Measurements from ENCODE around the gene COL6A1.

COL6A1 gene

GRCh38 chr21:46023555-46023954 is 42.0 kb downstream of the COL6A1 start:
- peaks cover 2% of the 10 kb centered on the region for H3K4me1 ChIP-seq (ENCODE audit: control insufficient read depth, insufficient read depth, low read length)
- WGBS (ENCODE audit: insufficient coverage, insufficient read length) = no CpG with 5 or more reads among the region's 8 CpGs
- no peaks in the 10 kb centered on the region for H3K36me3 ChIP-seq (ENCODE audit: control insufficient read depth, insufficient read depth, low read length)
- H3K4me3 ChIP-seq (ENCODE audit: low read length) = no peak overlapping the region
- no peak for DNase-seq (ENCODE audit: low read depth, low spot score)
- no peaks in the 10 kb centered on the region for H3K27me3 ChIP-seq (ENCODE audit: control insufficient read depth, insufficient read depth, low read length)
- no peak overlapping the region for H3K27ac ChIP-seq (ENCODE audit: low read length)
- H3K9me3 ChIP-seq (ENCODE audit: control insufficient read depth, insufficient read depth, low read length) = no peaks in the 10 kb centered on the region

- Histone ChIP-seq H3K36me3 (ENCODE audit: control insufficient read depth, insufficient read depth, low read length) (no peaks in the 10 kb centered on the region), H3K9me3 (ENCODE audit: control insufficient read depth, insufficient read depth, low read length) (no peaks in the 10 kb centered on the region), H3K27ac (ENCODE audit: low read length) (no peak overlapping the region), H3K27me3 (ENCODE audit: control insufficient read depth, insufficient read depth, low read length) (no peaks in the 10 kb centered on the region), H3K4me3 (ENCODE audit: low read length) (no peak overlapping the region), H3K4me1 (ENCODE audit: control insufficient read depth, insufficient read depth, low read length) (peaks cover 2% of the 10 kb centered on the region)
- WGBS (ENCODE audit: insufficient coverage, insufficient read length) = no CpG with 5 or more reads among the region's 3 CpGs
- DNase-seq (ENCODE audit: low read depth, low spot score) = no peak
Measured at GRCh38 chr21:46024141-46024540, 42.6 kb downstream of the COL6A1 start.

GRCh38 chr21:46025113-46025770 is 43.7 kb downstream of the COL6A1 start:
- Histone ChIP-seq H3K36me3 (ENCODE audit: control insufficient read depth, insufficient read depth, low read length) (no peaks in the 10 kb centered on the region), H3K27me3 (ENCODE audit: control insufficient read depth, insufficient read depth, low read length) (no peaks in the 10 kb centered on the region), H3K27ac (ENCODE audit: low read length) (no peak overlapping the region), H3K9me3 (ENCODE audit: control insufficient read depth, insufficient read depth, low read length) (no peaks in the 10 kb centered on the region), H3K4me1 (ENCODE audit: control insufficient read depth, insufficient read depth, low read length) (peaks cover 2% of the 10 kb centered on the region), H3K4me3 (ENCODE audit: low read length) (no peak overlapping the region)
- no peak for DNase-seq (ENCODE audit: low read depth, low spot score)
- no CpG with 5 or more reads among the region's 2 CpGs for WGBS (ENCODE audit: insufficient coverage, insufficient read length)

- Histone ChIP-seq H3K36me3 (ENCODE audit: control insufficient read depth, insufficient read depth, low read length) (no peaks in the 10 kb centered on the region), H3K9me3 (ENCODE audit: control insufficient read depth, insufficient read depth, low read length) (no peaks in the 10 kb centered on the region), H3K4me1 (ENCODE audit: control insufficient read depth, insufficient read depth, low read length) (peaks cover 2% of the 10 kb centered on the region; the same call in 1 of the 2 replicates), H3K27ac (ENCODE audit: low read length) (no peak overlapping the region), H3K27me3 (ENCODE audit: control insufficient read depth, insufficient read depth, low read length) (no peaks in the 10 kb centered on the region), H3K4me3 (ENCODE audit: low read length) (no peak overlapping the region)
- WGBS (ENCODE audit: insufficient coverage, insufficient read length) = no CpG with 5 or more reads among the region's 3 CpGs
- no peak for DNase-seq (ENCODE audit: low read depth, low spot score)
Measured at GRCh38 chr21:46027851-46028493, 46.4 kb downstream of the COL6A1 start.

GRCh38 chr21:46028573-46029091 is 47.1 kb downstream of the COL6A1 start:
- Histone ChIP-seq H3K4me1 (ENCODE audit: control insufficient read depth, insufficient read depth, low read length) (peaks cover 2% of the 10 kb centered on the region; the same call in 1 of the 2 replicates), H3K27me3 (ENCODE audit: control insufficient read depth, insufficient read depth, low read length) (no peaks in the 10 kb centered on the region), H3K9me3 (ENCODE audit: control insufficient read depth, insufficient read depth, low read length) (no peaks in the 10 kb centered on the region), H3K27ac (ENCODE audit: low read length) (no peak overlapping the region), H3K36me3 (ENCODE audit: control insufficient read depth, insufficient read depth, low read length) (no peaks in the 10 kb centered on the region), H3K4me3 (ENCODE audit: low read length) (no peak overlapping the region)
- WGBS (ENCODE audit: insufficient coverage, insufficient read length) = no CpG with 5 or more reads among the region's 1 CpG
- DNase-seq (ENCODE audit: low read depth, low spot score) = no peak

- Histone ChIP-seq H3K4me3 (ENCODE audit: low read length) (no peak overlapping the region), H3K36me3 (ENCODE audit: control insufficient read depth, insufficient read depth, low read length) (no peaks in the 10 kb centered on the region), H3K27me3 (ENCODE audit: control insufficient read depth, insufficient read depth, low read length) (no peaks in the 10 kb centered on the region), H3K27ac (ENCODE audit: low read length) (no peak overlapping the region), H3K9me3 (ENCODE audit: control insufficient read depth, insufficient read depth, low read length) (no peaks in the 10 kb centered on the region), H3K4me1 (ENCODE audit: control insufficient read depth, insufficient read depth, low read length) (peaks cover 2% of the 10 kb centered on the region; the same call in 1 of the 2 replicates)
- DNase-seq (ENCODE audit: low read depth, low spot score) = no peak
- WGBS (ENCODE audit: insufficient coverage, insufficient read length) = no CpG with 5 or more reads among the region's 5 CpGs
Measured at GRCh38 chr21:46029186-46029924, 47.8 kb downstream of the COL6A1 start.

GRCh38 chr21:46031484-46031883 is 49.9 kb downstream of the COL6A1 start:
- WGBS (ENCODE audit: insufficient coverage, insufficient read length) = no CpG with 5 or more reads among the region's 12 CpGs

GRCh38 chr21:46032100-46032499 is 50.5 kb downstream of the COL6A1 start:
- no peaks in the 10 kb centered on the region for H3K36me3 ChIP-seq (ENCODE audit: control insufficient read depth, insufficient read depth, low read length)
- H3K27ac ChIP-seq (ENCODE audit: low read length) = no peak overlapping the region
- DNase-seq (ENCODE audit: low read depth, low spot score) = no peak
- no peaks in the 10 kb centered on the region for H3K9me3 ChIP-seq (ENCODE audit: control insufficient read depth, insufficient read depth, low read length)
- no peaks in the 10 kb centered on the region for H3K27me3 ChIP-seq (ENCODE audit: control insufficient read depth, insufficient read depth, low read length)
- no CpG with 5 or more reads among the region's 6 CpGs for WGBS (ENCODE audit: insufficient coverage, insufficient read length)
- H3K4me3 ChIP-seq (ENCODE audit: low read length) = no peak overlapping the region
- no peaks in the 10 kb centered on the region for H3K4me1 ChIP-seq (ENCODE audit: control insufficient read depth, insufficient read depth, low read length)

More at GRCh38 chr21:46031484-46031883, 49.9 kb downstream of the COL6A1 start:
- no peak overlapping the region for H3K4me3 ChIP-seq (ENCODE audit: low read length)
- H3K4me1 ChIP-seq (ENCODE audit: control insufficient read depth, insufficient read depth, low read length) = no peaks in the 10 kb centered on the region
- H3K27ac ChIP-seq (ENCODE audit: low read length) = no peak overlapping the region
- no peaks in the 10 kb centered on the region for H3K36me3 ChIP-seq (ENCODE audit: control insufficient read depth, insufficient read depth, low read length)
- no peak for DNase-seq (ENCODE audit: low read depth, low spot score)
- H3K27me3 ChIP-seq (ENCODE audit: control insufficient read depth, insufficient read depth, low read length) = no peaks in the 10 kb centered on the region
- H3K9me3 ChIP-seq (ENCODE audit: control insufficient read depth, insufficient read depth, low read length) = no peaks in the 10 kb centered on the region

- H3K4me3 ChIP-seq (ENCODE audit: low read length) = no peak overlapping the region
- WGBS (ENCODE audit: insufficient coverage, insufficient read length) = no CpG with 5 or more reads among the region's 64 CpGs
- H3K4me1 ChIP-seq (ENCODE audit: control insufficient read depth, insufficient read depth, low read length) = no peaks in the 10 kb centered on the region
- H3K36me3 ChIP-seq (ENCODE audit: control insufficient read depth, insufficient read depth, low read length) = no peaks in the 10 kb centered on the region
- H3K27ac ChIP-seq (ENCODE audit: low read length) = no peak overlapping the region
- H3K9me3 ChIP-seq (ENCODE audit: control insufficient read depth, insufficient read depth, low read length) = no peaks in the 10 kb centered on the region
- no peaks in the 10 kb centered on the region for H3K27me3 ChIP-seq (ENCODE audit: control insufficient read depth, insufficient read depth, low read length)
- no peak for DNase-seq (ENCODE audit: low read depth, low spot score)
Measured at GRCh38 chr21:46033410-46034400, 52.1 kb downstream of the COL6A1 start.

Data from iPS DF 6.9 (cell line).